Measurements from ENCODE around the gene USP47.

Gene USP47

DNA sequence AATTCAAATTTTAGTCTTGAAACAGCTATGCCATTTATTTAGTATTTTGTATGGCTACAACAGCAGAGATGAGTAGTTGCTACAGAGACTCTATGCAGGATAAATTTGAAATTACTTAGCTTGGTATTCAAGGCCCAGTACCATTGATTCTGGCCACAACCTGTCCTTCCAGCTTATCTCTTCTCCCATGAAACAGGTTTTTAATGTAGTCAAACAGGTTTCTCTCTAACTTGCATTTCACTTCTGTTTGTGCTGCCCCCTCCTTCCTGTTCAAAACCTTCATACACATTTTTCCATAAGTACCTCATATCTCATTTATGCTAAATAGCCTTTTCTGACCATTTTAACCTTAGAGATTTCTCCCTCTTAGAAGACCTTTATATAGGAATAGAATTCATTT, 3.3 kb downstream of the USP47 start:
- H3K27ac ChIP-seq (ENCODE audit: low read length) = no peak overlapping the region
- DNase-seq (no peak), ATAC-seq (ENCODE audit: insufficient read depth, low read depth) (no peak)
- peak overlapping the region; percentile 70 for H3K4me2 ChIP-seq (ENCODE audit: insufficient read depth, low read length)
- no peaks in the 10 kb centered on the region for H3K9me3 ChIP-seq (ENCODE audit: insufficient read depth, low read length, severe bottlenecking)
- TF ChIP-seq, protein P1, sequence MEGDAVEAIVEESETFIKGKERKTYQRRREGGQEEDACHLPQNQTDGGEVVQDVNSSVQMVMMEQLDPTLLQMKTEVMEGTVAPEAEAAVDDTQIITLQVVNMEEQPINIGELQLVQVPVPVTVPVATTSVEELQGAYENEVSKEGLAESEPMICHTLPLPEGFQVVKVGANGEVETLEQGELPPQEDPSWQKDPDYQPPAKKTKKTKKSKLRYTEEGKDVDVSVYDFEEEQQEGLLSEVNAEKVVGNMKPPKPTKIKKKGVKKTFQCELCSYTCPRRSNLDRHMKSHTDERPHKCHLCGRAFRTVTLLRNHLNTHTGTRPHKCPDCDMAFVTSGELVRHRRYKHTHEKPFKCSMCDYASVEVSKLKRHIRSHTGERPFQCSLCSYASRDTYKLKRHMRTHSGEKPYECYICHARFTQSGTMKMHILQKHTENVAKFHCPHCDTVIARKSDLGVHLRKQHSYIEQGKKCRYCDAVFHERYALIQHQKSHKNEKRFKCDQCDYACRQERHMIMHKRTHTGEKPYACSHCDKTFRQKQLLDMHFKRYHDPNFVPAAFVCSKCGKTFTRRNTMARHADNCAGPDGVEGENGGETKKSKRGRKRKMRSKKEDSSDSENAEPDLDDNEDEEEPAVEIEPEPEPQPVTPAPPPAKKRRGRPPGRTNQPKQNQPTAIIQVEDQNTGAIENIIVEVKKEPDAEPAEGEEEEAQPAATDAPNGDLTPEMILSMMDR (IDR thresholded peaks at IDR 0.05; ENCODE audit: borderline replicate concordance, extremely low read depth, low read length, poor library complexity, severe bottlenecking) = no peak
- no peak for TF ChIP-seq EZH2 (IDR thresholded peaks at IDR 0.05; ENCODE audit: borderline replicate concordance, low read depth, low read length, severe bottlenecking)
- no peaks in the 10 kb centered on the region for H3K36me3 ChIP-seq (ENCODE audit: insufficient read depth, low read length)
- no peak overlapping the region for H3K9ac ChIP-seq (ENCODE audit: low read depth, low read length)
- no peaks in the 10 kb centered on the region for H3K27me3 ChIP-seq (ENCODE audit: insufficient read depth, low read length, poor library complexity)
- no peak overlapping the region for H2AFZ ChIP-seq (ENCODE audit: low read depth, low read length)
- H3K4me1 ChIP-seq (ENCODE audit: insufficient read depth, low read length) = peaks cover 44% of the 10 kb centered on the region
- peaks cover 58% of the 10 kb centered on the region for H4K20me1 ChIP-seq (ENCODE audit: insufficient read depth, low read length)
- no peak overlapping the region; a peak in 1 of 4 replicates for H3K4me3 ChIP-seq (ENCODE audit: low read depth in 1 of 2, low read length in 2 of 2)
- H3K79me2 ChIP-seq (ENCODE audit: insufficient read depth, low read length) = peaks cover 83% of the 10 kb centered on the region

- no peak overlapping the region for H3K27ac ChIP-seq (ENCODE audit: low read length)
Measured at GRCh38 chr11:11845551-11845950, 3.8 kb downstream of the USP47 start.

GRCh38 chr11:11847082-11847481, 5.3 kb downstream of the USP47 start:
- Histone ChIP-seq H3K4me1 (ENCODE audit: insufficient read depth, low read length) (peaks cover 36% of the 10 kb centered on the region), H3K4me3 (ENCODE audit: low read depth in 1 of 2, low read length in 2 of 2) (no peak overlapping the region)

More at GRCh38 chr11:11845551-11845950, 3.8 kb downstream of the USP47 start:
- Histone ChIP-seq H2AFZ (ENCODE audit: low read depth, low read length) (no peak overlapping the region), H3K27me3 (ENCODE audit: insufficient read depth, low read length, poor library complexity) (no peaks in the 10 kb centered on the region), H3K4me3 (ENCODE audit: low read depth in 1 of 2, low read length in 2 of 2) (no peak overlapping the region), H3K4me2 (ENCODE audit: insufficient read depth, low read length) (peak overlapping the region; percentile 70; the same call in 1 of the 2 replicates), H3K4me1 (ENCODE audit: insufficient read depth, low read length) (peaks cover 44% of the 10 kb centered on the region), H3K36me3 (ENCODE audit: insufficient read depth, low read length) (no peaks in the 10 kb centered on the region), H3K9me3 (ENCODE audit: insufficient read depth, low read length, severe bottlenecking) (no peaks in the 10 kb centered on the region), H3K79me2 (ENCODE audit: insufficient read depth, low read length) (peaks cover 87% of the 10 kb centered on the region), H4K20me1 (ENCODE audit: insufficient read depth, low read length) (peaks cover 61% of the 10 kb centered on the region), H3K9ac (ENCODE audit: low read depth, low read length) (no peak overlapping the region)
- DNase-seq (no peak), ATAC-seq (ENCODE audit: insufficient read depth, low read depth) (no peak)
- no peak for TF ChIP-seq EZH2 (IDR thresholded peaks at IDR 0.05; ENCODE audit: borderline replicate concordance, low read depth, low read length, severe bottlenecking)
- TF ChIP-seq, protein P1 (IDR thresholded peaks at IDR 0.05; ENCODE audit: borderline replicate concordance, extremely low read depth, low read length, poor library complexity, severe bottlenecking) = no peak

DNA sequence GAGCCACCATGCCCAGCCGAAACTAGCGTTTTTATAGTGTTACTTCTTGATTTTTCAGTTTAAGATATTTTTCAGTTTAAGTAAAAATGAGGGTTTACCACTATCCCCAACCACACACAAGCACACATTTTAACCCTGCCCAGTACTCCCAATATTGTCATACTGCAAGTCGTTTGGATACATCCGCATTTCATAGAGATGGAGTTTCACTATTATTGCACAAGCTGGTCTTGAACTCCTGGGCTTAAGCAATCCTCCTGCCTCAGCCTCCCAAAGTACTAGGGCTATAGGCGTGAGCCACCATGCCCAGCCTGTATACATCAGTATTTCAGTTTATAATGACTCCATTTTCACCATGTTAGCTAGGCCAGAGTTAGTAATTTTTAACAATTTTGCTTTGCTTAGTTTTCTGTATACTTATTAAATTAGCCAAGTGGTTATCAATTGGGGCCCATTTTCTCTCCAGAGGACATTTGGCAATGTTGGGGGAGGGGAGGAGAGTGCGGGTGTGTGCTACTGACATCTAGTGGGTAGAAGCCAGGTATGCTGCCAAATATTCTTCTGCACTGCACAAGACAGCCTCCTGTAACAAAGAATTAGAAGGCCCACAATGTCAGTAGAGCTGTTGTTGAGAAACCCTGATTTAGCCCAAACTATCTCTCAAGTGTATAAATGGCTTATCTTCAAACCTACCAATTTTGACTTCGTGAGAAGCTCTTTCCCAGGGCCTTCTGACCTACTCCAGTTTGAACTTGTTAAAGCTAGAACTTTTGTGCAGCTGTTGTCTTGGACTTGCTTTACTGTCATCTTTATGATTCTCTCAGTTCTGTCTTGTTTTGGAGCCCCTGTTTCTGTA, 7.3 kb downstream of the USP47 start:
- Histone ChIP-seq H4K20me1 (ENCODE audit: insufficient read depth, low read length) (peaks cover 81% of the 10 kb centered on the region), H3K9ac (ENCODE audit: low read depth, low read length) (no peak overlapping the region), H2AFZ (ENCODE audit: low read depth, low read length) (no peak overlapping the region), H3K4me2 (ENCODE audit: insufficient read depth, low read length) (peak overlapping the region; percentile 21; the same call in 1 of the 2 replicates), H3K36me3 (ENCODE audit: insufficient read depth, low read length) (no peaks in the 10 kb centered on the region), H3K4me3 (ENCODE audit: low read depth in 1 of 2, low read length in 2 of 2) (no peak overlapping the region), H3K4me1 (ENCODE audit: insufficient read depth, low read length) (peaks cover 26% of the 10 kb centered on the region), H3K27me3 (ENCODE audit: insufficient read depth, low read length, poor library complexity) (no peaks in the 10 kb centered on the region), H3K79me2 (ENCODE audit: insufficient read depth, low read length) (peaks cover 100% of the 10 kb centered on the region), H3K27ac (ENCODE audit: low read length) (no peak overlapping the region), H3K9me3 (ENCODE audit: insufficient read depth, low read length, severe bottlenecking) (no peaks in the 10 kb centered on the region)
- no peak for TF ChIP-seq EZH2 (IDR thresholded peaks at IDR 0.05; ENCODE audit: borderline replicate concordance, low read depth, low read length, severe bottlenecking)
- TF ChIP-seq, protein P1 (IDR thresholded peaks at IDR 0.05; ENCODE audit: borderline replicate concordance, extremely low read depth, low read length, poor library complexity, severe bottlenecking) = peak; percentile 76
- peak; percentile 92 for ATAC-seq (ENCODE audit: insufficient read depth, low read depth)
- peak; percentile 62 for DNase-seq

More at GRCh38 chr11:11847082-11847481, 5.3 kb downstream of the USP47 start:
- no peaks in the 10 kb centered on the region for H3K27me3 ChIP-seq (ENCODE audit: insufficient read depth, low read length, poor library complexity)
- no peaks in the 10 kb centered on the region for H3K36me3 ChIP-seq (ENCODE audit: insufficient read depth, low read length)
- H3K4me2 ChIP-seq (ENCODE audit: insufficient read depth, low read length) = no peak overlapping the region
- no peaks in the 10 kb centered on the region for H3K9me3 ChIP-seq (ENCODE audit: insufficient read depth, low read length, severe bottlenecking)
- no peak overlapping the region for H3K9ac ChIP-seq (ENCODE audit: low read depth, low read length)
- peaks cover 100% of the 10 kb centered on the region for H3K79me2 ChIP-seq (ENCODE audit: insufficient read depth, low read length)
- ATAC-seq (ENCODE audit: insufficient read depth, low read depth) = no peak
- no peak overlapping the region for H3K27ac ChIP-seq (ENCODE audit: low read length)
- no peak for DNase-seq
- no peak overlapping the region for H2AFZ ChIP-seq (ENCODE audit: low read depth, low read length)
- H4K20me1 ChIP-seq (ENCODE audit: insufficient read depth, low read length) = peaks cover 74% of the 10 kb centered on the region
- TF ChIP-seq EZH2 (IDR thresholded peaks at IDR 0.05; ENCODE audit: borderline replicate concordance, low read depth, low read length, severe bottlenecking) = no peak
